DND-41 (cell line): ENCODE data around the gene ADCK2.

Source experiments
- CTCF ChIP-seq: IDR thresholded peaks from 2 replicates; pipeline ENCODE4 v1.5.1; 2012; ENCODE audit warnings: borderline replicate concordance, low read length, moderate library complexity, mild to moderate bottlenecking; ENCODE audit not compliant: poor library complexity, severe bottlenecking; ENCODE audit errors: extremely low read depth
- EZH2 ChIP-seq: IDR thresholded peaks from 3 replicates; pipeline ENCODE4 v1.6.1; 2012; ENCODE audit warnings: borderline replicate concordance, low read depth, mild to moderate bottlenecking, moderate library complexity, low read length, inconsistent platforms; ENCODE audit not compliant: severe bottlenecking

GRCh38 chr7:140631021-140631420, 41.7 kb upstream of the ADCK2 start:
- no peak for TF ChIP-seq CTCF
- TF ChIP-seq EZH2, result no peak
